HG03469 (cell line): ENCODE measurements around the gene KRT25.
"Not testable (repeated sequence)": the region's sequence is repeated elsewhere in the genome, so short reads cannot be mapped to it uniquely, and the experiment has no call there.

Experiments
- ATAC-seq: cut with Tn5 transposase; IDR thresholded peaks from one replicate; pipeline ENCODE4 v1.9.1; 2021; ENCODE audit warnings: mild to moderate bottlenecking, moderate library complexity, moderate number of reproducible peaks; ENCODE audit not compliant: unreplicated experiment

Gene KRT25

GRCh38 chr17:40760105-40761016 lies 5.2 kb upstream of the KRT25 start:
- ATAC-seq: no peak

- ATAC-seq: no peak
Observed at GRCh38 chr17:40753804-40754203, 1.3 kb downstream of the KRT25 start.

DNA sequence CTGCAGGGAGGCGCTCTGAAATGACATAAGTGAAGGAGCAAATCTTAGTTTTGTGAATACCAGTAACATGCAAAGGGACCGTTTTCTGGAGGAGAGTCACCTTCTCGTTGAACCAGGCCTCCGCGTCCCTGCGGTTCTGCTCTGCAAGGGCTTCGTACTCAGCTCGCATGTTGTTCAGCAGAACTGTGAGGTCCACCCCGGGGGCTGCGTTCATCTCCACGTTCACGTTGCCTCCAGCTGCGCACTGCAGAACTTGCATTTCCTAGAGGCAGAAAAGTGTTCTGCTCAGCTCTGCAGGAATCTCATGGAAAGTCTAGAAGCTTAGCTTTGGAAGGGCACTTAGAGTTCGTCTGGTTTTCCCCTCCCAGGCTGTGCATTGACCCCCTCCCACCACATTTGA lies 4.1 kb downstream of the KRT25 start:
- no peak for ATAC-seq

- no peak for ATAC-seq
Observed at GRCh38 chr17:40750391-40750790, 4.7 kb downstream of the KRT25 start.

DNA sequence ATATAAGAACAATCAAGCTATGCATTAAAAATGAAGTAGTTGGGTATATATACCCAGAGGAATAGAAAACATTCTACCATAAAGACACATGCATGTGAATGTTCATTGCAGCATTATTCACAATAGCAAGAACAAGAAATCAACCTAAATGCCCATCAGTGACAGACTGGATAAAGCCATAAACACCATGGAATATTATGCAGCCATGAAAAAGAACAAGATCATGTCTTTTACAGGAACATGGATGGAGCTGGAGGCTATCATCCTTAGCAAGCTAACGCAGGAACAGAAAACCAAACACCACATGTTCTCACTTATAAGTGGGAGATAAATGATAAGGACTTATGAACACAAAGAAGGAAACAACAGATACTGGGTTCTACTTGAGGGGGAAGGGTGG lies 6.5 kb downstream of the KRT25 start:
- ATAC-seq: not testable (repeated sequence)

DNA sequence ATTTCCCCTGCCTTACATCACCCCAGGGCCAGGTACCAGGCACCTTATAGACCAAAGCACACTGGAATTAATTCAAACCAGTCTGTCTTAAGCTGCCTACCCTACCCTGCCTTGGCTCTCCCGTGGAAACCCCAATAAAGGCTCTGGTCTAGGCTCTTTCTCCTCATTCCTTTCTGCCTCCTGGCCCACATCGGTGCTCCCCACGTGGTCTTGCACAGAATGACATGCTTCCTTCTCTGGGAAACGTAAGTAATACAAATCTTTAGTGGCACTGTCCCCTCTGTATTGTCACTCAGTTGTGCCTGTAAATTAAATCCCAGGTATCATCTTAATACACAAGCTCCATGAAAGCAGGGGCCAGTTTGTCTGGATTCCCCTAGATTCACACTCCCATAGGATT lies 16.6 kb downstream of the KRT25 start:
- no peak for ATAC-seq

DNA sequence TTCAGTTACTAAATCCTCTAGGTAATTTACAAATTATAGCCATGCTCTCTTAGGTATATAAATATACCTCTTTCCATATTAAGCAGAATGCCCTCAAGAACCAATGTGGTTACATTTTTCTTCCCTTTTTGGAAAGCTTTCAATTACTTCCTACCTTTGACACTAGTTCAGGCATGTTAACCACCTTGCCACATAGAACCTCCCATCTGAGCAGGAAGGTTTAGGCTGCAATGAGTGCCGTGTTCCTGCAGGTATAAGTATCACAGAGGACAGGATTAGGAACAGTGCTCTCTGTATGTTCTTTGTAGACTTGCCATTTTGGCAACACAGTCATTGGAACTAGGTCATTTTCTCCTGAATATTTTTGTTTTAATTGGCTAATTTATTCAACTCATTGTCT lies 20.1 kb downstream of the KRT25 start:
- no peak for ATAC-seq

GRCh38 chr17:40734018-40734417 lies 21.1 kb downstream of the KRT25 start:
- ATAC-seq: no peak

DNA sequence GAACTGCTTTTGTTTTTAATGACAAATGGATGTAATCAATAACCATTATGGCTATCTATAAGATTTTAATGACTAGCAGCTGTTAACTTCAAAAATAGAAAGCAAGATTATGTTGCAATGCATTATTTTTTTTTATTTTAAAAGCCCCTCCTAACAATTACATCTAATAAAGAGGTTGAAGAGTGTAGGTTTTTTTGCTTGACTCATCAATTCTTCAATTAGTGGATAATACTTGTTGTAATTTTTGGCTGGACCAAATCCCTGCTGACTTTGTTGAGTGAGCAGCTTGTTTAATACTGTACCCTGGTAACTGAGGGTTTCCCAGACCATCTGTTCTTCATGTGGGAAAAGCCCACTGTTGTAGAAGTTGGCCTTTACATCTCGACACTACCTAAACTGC lies 24.2 kb downstream of the KRT25 start:
- ATAC-seq: no peak

DNA sequence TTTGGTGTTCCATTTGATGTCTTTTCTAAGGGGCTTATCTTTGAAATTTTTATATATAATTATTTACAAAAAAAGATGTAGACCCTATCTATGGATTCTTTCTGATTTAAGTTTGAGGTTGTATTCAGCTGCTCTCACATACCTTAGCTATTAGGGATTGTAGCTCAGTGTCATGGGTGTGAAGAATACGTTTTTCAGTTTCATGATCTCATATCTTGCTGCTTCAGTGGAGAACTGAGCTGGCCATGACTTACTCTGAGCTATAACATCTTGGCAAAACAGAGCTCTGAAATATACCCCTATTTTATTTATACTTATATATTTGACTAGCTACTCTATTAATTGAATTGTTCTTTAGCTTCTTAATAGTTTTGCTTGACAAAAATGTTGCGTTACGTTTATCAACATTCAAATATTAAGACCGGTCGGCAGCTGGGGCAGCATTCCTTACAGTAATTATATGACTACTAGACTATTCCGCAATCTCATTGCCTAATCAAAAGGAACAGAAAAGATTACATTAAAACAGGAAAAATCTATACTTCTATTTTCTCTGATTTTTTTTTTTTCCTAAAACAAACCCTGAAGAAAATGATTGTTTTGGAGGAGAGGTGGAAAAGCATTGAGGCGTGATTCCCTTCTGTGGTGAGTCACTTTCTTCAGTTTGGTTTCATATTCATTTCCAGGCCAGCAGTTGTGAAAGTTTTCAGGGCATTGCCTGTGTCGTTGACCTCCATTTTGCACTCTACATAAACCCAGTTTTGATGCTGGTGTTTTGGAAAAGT lies 27.5 kb downstream of the KRT25 start:
- ATAC-seq: no peak

DNA sequence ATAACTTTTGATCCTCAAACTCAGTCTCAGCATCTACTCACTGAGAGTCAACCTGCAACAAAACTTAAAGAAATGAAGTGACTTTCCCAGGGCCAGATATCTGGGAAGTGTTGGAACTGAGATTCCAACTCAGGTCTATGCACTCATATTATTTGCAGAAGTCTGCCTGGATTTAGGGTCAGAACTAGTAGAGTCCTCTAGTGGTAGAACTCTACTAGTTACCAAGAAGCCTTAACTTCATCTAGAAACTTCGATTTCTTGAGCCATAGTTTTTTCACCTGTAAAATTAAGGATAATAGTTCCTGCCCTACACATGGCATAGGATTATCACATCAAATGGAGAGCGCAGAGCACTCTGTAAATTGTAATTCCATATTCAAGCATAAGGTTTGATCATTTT lies 28.2 kb downstream of the KRT25 start:
- no peak for ATAC-seq

DNA sequence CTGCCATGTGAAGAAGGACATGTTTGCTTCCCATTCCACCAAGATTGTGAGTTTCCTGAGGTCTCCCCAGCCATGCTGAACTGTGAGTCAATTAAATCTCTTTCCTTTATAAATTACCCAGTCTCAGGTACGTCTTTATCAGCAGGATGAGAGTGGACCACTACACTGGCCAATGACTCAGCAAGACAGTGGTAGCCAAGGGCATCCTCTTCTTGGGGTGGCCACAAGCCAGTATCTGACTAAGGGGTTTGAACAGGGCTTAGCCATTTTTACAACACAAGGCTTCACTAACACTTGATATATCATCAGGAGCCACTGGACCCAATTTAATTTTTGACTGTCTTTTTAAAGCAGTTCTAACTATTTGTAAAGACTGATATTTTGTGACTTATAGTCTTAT lies 30.5 kb downstream of the KRT25 start:
- ATAC-seq: no peak

- no peak for ATAC-seq
Observed at GRCh38 chr17:40722241-40722640, 32.9 kb downstream of the KRT25 start.

GRCh38 chr17:40720899-40721298 lies 34.2 kb downstream of the KRT25 start:
- ATAC-seq: no peak

GRCh38 chr17:40718930-40719329 lies 36.2 kb downstream of the KRT25 start:
- no peak for ATAC-seq

GRCh38 chr17:40717776-40718175 lies 37.4 kb downstream of the KRT25 start:
- ATAC-seq: no peak

GRCh38 chr17:40714473-40714872 lies 40.7 kb downstream of the KRT25 start:
- ATAC-seq: no peak

- ATAC-seq: no peak
Observed at GRCh38 chr17:40707745-40708144, 47.4 kb downstream of the KRT25 start.

DNA sequence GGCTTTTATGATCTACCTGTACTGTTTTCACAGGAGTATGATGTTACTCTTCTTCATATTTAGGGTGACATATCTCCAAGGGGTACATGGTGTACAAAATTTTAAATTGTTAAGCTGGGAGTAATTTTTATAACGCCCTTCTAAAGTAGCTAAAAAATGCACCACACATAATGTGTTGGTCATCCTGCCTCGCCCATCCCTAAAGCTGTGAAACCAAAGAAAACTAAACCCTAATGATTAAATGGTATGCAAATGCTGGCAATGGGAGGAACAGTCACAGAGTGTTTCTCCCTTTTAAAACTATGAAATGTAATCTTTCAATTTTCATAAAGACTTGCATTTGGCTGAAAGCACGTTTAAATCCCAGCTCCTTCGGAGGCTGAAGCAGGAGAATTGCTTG lies 49.5 kb downstream of the KRT25 start:
- no peak for ATAC-seq

- no peak for ATAC-seq
Observed at GRCh38 chr17:40703652-40704051, 51.5 kb downstream of the KRT25 start, which contains the start of gene KRT24. KRT24 (minus strand) TSS chr17:40703752; CDS start chr17:40703693, 59 bp downstream.

- ATAC-seq: no peak
Observed at GRCh38 chr17:40702271-40702670, 52.9 kb downstream of the KRT25 start.

GRCh38 chr17:40699853-40700252 lies 55.3 kb downstream of the KRT25 start:
- no peak for ATAC-seq
